BE2C (cell line): ENCODE data around the gene CDH4.
A peak's percentile ranks its signal among the peaks of the same experiment; 100 is the strongest.

Experiments used
- DNase-seq: peaks from one replicate; pipeline ENCODE4 v3.0.0-alpha.2; 2020
- H3K27me3 ChIP-seq: fragments of 250-450 bp; sonication (Bioruptor Pico); 2 replicates; pipeline ENCODE4 v1.5.1; 2020; ENCODE audit warnings: mild to moderate bottlenecking
- H3K36me3 ChIP-seq: fragments of 250-450 bp; sonication (Bioruptor Pico); 2 replicates; pipeline ENCODE4 v1.5.1; 2020; ENCODE audit warnings: mild to moderate bottlenecking
- H3K4me1 ChIP-seq: fragments of 250-450 bp; sonication (Bioruptor Pico); 2 replicates; pipeline ENCODE4 v1.5.1; 2020
- H3K4me3 ChIP-seq: 2 replicates; pipeline ENCODE4 v1.5.1; 2011; ENCODE audit warnings: low read depth, low read length
- H3K9me3 ChIP-seq: fragments of 250-450 bp; sonication (Bioruptor Pico); 2 replicates; pipeline ENCODE4 v1.5.1; 2020
- TF ChIP-seq, protein P1 (sequence below): IDR thresholded peaks from 2 replicates; pipeline ENCODE4 v1.5.1; 2012; ENCODE audit warnings: mild to moderate bottlenecking, low read depth, low read length

CDH4 gene

DNA sequence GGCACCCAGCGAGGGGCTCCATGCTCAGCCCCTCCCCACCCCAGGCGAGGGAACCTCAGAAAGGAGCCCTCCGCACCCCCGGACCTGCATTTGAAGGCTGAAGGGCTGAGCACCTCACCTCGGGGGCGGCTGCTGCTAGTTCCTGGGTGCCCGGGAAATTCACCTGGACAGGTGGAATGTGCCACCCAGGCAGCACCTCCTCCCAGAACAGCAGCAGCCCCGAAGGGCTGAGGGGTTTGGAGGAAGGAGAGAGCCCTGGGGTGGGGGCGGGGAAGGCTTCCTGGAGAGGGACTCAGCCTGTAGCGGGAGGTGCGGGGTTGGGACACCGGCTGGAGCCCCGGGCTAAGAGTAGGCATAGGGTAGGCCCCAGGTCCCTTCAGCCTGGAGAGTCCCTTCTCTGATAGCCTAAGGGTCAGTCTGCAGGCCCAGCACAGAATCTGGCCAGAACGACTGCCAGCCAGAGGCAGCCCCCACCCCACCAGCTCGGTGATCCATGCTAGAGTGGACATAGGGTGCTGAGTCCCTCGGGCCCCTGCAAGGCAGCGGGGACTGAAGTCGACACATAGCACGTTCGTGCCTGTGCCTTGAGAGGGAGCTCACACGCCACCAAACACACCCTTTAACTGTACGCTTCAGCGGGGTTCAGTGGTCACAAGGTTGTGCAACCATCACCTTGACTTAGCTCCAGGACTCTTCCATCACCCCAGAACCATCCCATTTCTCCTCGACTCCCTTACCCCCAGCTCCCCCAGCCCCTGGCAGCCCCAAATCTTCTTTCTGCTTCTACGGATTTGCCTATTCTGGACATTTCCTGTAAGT, 632.7 kb downstream of the CDH4 start:
- TF ChIP-seq, protein P1, sequence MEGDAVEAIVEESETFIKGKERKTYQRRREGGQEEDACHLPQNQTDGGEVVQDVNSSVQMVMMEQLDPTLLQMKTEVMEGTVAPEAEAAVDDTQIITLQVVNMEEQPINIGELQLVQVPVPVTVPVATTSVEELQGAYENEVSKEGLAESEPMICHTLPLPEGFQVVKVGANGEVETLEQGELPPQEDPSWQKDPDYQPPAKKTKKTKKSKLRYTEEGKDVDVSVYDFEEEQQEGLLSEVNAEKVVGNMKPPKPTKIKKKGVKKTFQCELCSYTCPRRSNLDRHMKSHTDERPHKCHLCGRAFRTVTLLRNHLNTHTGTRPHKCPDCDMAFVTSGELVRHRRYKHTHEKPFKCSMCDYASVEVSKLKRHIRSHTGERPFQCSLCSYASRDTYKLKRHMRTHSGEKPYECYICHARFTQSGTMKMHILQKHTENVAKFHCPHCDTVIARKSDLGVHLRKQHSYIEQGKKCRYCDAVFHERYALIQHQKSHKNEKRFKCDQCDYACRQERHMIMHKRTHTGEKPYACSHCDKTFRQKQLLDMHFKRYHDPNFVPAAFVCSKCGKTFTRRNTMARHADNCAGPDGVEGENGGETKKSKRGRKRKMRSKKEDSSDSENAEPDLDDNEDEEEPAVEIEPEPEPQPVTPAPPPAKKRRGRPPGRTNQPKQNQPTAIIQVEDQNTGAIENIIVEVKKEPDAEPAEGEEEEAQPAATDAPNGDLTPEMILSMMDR: no peak
- no peak for DNase-seq
- Histone ChIP-seq H3K4me3 (no peak overlapping the region), H3K9me3 (no peaks in the 10 kb centered on the region), H3K36me3 (no peaks in the 10 kb centered on the region), H3K27me3 (0 out of 2 replicates have a peak, but pooled peaks cover 3% of the 10 kb centered on the region), H3K4me1 (no peaks in the 10 kb centered on the region)

GRCh38 chr20:61885759-61886715, 634.0 kb downstream of the CDH4 start:
- no peaks in the 10 kb centered on the region for H3K4me1 ChIP-seq
- H3K36me3 ChIP-seq: no peaks in the 10 kb centered on the region
- 0 out of 2 replicates have a peak, but pooled peaks cover 3% of the 10 kb centered on the region for H3K27me3 ChIP-seq
- TF ChIP-seq, protein P1: no peak
- H3K9me3 ChIP-seq: no peaks in the 10 kb centered on the region
- H3K4me3 ChIP-seq: no peak overlapping the region
- no peak for DNase-seq

DNA sequence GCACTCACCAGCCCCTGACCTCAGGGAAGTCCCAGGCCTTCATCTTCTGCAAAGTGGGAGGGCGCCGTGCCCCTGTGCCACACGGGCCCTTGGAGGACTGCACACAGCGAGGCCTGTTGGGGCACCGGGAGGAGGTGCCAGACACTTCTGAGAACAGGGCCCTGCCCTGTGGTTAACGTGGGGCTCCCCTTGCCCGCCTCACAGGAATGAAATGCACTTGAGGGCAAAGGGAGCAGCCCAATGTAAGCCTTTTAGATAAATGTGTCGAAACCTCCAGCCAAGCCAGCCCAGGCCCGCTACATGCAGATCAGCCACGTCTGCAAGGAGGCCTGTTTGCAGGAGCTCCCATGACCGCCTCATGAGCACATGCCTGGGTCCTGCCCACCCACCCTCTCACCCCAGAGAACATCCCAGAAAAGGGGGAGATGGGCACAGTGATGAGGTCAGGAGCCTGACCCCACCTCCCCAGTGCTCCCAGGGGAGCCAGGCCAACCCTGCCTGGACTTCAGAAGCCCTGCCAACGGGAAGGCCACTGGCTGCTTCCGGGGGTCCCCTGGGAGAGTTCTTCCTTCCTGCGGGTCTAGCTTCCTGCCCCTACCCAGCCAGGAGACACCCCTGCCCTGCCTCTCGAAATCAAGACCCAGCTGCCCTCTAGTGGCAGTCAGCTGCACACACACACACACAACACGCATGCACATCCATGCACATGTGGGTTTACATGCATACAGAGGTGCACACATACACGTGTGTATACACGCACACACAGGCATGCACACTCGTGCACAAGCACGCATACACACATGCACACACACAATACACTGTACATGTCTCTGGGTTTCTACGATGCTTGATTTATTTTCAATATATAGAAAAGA, 634.9 kb downstream of the CDH4 start:
- TF ChIP-seq, protein P1: peak; percentile 86
- 0 out of 2 replicates have a peak, but pooled peaks cover 3% of the 10 kb centered on the region for H3K27me3 ChIP-seq
- peak; percentile 68 for DNase-seq

DNA sequence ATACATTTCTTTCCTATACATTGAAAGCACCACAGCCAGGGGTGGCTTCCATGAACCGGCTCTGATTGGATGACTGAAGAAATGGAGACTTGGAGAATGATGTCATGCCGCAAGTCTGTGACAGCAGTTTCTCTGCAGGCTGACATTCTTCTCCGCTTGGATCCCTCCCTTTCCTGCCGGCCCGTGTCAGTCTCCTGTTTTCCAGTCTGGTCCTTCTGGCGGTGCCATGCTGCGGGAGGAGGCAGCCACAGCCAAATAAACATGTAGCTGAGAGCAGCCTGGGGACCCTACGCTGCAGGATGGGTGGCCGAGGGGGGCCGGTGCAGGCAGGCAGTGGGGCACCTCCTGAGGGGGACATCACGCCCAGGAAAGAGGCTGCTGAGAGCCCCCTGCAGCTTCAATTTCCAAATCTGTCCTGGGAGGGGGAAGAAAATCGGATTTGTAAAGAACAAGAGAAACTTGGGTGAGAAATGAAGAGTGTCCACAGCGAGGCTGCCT, 635.6 kb downstream of the CDH4 start:
- no peak for DNase-seq
- Histone ChIP-seq H3K9me3 (no peaks in the 10 kb centered on the region), H3K36me3 (no peaks in the 10 kb centered on the region), H3K4me3 (no peak overlapping the region), H3K27me3 (0 out of 2 replicates have a peak, but pooled peaks cover 3% of the 10 kb centered on the region), H3K4me1 (no peaks in the 10 kb centered on the region)
- TF ChIP-seq, protein P1: no peak

More for the DNA sequence above, 634.9 kb downstream of the CDH4 start:
- no peaks in the 10 kb centered on the region for H3K4me1 ChIP-seq
- H3K4me3 ChIP-seq: no peak overlapping the region
- H3K36me3 ChIP-seq: no peaks in the 10 kb centered on the region
- H3K9me3 ChIP-seq: no peaks in the 10 kb centered on the region

DNA sequence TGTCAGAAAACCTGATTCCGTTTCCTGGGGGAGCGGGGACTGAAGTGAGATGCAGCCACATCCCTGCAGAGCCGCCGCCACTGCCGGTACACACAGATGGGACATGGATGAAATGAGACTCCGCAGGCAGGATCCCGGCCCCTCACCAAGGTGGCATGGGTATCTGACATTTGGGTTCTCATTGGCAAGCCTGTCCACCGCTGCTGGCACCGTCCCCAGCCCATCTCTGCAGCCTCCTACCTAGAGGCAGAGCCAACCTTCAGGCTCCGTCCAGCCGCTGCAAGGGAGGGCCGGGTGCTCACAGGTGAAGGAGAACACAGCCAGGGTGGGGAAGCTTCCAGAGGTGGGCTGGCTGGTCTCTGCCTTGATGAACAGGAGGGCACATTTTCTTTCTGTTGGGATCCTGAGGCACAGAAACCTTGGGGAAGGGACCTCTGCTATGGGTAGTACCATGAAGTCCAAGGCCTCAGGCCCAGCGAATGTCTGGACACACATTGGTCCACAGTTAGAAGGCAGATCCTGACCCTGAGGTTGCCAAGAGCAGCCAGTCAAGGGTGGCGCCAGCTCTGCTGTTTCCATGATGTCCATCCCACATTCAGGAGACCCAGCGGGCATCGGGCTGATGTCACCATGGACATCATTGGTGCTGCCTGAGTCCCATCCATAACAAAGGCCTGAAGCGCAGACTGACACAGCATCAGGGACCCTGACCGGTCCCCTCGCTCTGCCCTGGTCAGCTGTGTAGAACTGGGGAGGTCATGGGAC, 636.2 kb downstream of the CDH4 start:
- no peak for DNase-seq
- Histone ChIP-seq H3K27me3 (0 out of 2 replicates have a peak, but pooled peaks cover 3% of the 10 kb centered on the region), H3K9me3 (no peaks in the 10 kb centered on the region), H3K4me3 (no peak overlapping the region), H3K36me3 (no peaks in the 10 kb centered on the region), H3K4me1 (no peaks in the 10 kb centered on the region)
- TF ChIP-seq, protein P1: no peak
